Stromal cell of bone marrow (primary cell): ENCODE data around the gene BACH2.
"Not testable (repeated sequence)": the region's sequence is repeated elsewhere in the genome, so short reads cannot be mapped to it uniquely, and the experiment has no call there.

Experiments
- DNase-seq: peaks from one replicate; pipeline ENCODE4 v3.0.0-alpha.2; 2012; ENCODE audit warnings: low read depth

BACH2 gene

DNA sequence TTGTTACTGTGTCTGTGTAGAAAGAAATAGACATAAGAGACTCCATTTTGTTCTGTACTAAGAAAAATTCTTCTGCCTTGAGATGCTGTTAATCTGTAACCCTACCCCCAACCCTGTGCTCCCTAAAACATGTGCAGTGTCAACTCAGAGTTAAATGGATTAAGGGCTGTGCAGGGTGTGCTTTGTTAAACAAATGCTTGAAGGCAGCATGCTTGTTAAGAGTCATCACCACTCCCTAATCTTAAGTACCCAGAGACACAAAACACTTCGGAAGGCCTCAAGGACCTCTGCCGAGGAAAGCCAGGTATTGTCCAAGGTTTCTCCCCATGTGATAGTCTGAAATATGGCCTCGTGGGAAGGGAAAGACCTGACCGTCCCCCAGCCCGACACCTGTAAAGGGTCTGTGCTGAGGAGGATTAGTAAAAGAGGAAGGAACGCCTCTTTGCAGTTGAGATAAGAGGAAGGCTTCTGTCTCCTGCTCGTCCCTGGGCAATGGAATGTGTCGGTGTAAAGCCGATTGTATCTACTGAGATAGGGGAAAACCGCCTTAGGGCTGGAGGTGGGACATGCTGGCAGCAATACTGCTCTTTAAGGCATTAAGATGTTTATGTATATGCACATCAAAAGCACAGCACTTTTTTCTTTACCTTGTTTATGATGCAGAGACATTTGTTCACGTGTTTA lies 405.7 kb downstream of the BACH2 start:
- not testable (repeated sequence) for DNase-seq

DNA sequence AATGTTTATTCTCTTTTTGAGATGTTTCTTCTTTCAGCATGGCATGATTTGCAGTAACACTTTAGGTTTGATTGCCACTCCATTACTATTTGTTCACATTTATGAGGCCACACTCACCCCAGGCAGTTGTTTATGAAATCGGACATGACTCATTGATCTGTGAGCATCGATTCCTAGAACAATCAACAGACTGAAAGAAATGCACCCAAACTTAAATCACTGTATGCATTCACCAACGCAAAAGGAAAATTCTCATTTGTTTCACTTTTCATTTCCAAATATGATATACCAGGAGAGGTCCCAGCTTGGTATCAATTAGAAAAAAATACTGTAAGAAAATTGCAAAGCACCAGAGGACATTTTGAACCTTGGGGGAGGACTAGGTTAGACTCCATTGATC lies 407.8 kb downstream of the BACH2 start:
- no peak for DNase-seq

DNA sequence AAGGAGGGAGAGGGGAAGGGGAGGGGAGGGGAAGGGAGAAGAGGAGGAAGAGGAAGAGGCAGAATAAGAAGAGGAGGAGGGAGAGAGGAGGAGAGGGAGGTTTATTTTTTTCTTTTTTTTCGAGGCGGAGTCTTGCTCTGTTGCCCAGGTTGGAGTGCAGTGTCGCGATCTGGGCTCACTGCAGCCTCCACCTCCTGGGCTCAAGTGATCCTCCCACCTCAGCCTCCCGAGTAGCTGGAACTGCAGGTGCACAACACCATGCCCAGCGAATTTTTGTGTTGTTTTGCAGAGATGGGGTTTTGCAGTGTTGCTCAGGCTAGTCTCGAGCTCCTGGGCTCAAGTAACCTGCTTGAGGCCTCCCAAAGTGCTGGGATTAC lies 408.5 kb downstream of the BACH2 start:
- DNase-seq, result no peak

DNA sequence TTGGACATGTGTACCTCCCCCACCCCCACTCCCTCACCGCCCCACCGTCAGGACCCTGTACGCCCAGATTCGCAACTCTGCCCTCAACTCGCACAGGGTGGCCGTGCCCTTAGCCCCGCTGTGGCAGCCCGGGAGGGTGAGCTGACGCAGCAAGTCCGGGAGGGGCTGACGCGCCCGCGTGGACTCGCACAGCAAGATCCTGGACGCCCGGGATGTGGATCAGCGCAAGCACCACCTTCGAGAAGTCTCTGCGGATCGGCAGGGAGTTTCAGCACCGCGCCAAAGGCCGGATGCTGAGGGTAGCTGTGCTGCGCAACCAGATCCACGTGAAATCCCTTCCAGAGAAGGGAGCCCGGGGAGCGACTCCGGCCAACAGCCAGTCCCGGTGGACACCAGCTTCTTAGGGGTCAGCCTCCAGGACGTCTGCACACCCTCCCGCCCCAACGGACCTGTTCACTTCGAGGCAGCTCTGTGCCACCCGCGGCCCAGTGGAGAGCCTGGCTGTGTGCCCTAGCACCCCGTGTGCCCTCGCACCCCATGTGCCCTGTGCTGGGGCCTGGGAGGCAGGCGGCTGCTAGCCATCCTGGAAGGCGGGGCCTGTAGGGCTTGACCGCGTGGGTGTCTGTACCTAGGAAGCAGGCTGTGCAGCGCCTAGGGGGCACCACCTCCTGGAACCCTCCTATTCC lies 409.0 kb downstream of the BACH2 start:
- DNase-seq, result no peak

DNA sequence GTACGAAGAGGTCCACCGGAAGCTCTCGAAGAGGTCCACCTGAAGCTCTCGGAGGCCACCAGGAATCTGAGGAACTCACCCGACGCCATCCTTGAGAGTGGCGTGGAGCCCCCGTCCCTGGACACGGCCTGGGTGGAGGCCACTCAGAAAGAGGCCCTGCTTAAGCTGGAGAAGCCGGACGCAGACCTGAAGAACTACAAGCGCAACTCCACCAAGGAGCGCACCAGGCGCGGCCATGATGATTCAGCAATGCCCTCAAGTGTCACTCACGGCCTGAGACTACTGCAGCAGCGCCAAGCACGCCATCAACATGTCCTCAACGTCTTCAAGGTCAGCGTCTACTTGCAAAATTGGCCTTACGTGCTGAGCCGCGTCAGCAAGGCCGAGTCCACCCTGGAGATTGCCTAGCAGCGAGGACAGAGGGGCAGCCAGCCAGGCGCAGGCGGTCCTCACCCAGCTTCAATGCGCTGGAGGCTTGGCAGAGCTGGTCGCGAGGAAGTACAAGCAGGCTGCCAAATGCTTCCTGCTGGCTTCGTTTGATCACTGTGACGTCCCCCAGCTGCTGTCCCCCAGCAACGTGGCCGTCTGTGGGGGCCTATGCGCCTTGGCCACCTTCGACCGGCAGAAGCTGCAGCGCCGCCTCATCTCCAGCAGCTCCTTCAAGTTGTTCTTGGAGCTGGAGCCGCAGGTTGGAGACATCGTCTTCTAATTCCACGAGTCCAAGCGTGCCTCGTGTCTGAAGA lies 410.1 kb downstream of the BACH2 start:
- no peak for DNase-seq
